Lung (tissue), 12 donors: ENCODE results near the gene PSMG2. TPM values are rescaled to one million over a fixed set of nuclear protein-coding genes. Genes with fewer than 3 reads are reported as not detected.

Source experiments
- ATAC-seq: fragments of 200-7000 bp; cut with Tn5 transposase; one replicate; pipeline ENCODE4 v1.9.1; 2020; ENCODE audit warnings: moderate number of reproducible peaks; ENCODE audit not compliant: insufficient read depth, low FRiP score
- DNase-seq, 3 donors: peaks; one replicate each; pipeline ENCODE4 v3.0.0-alpha.2; 2013 to 2017
- H3K27ac ChIP-seq, 2 donors: one replicate each; pipeline ENCODE4 v1.5.1; 2013; ENCODE audit warnings: mild to moderate bottlenecking in 2 of 2, moderate library complexity in 2 of 2, control low read depth in 1 of 2, inconsistent platforms in 1 of 2, low read depth in 1 of 2, low read length in 1 of 2
- H3K27me3 ChIP-seq, 3 donors: one replicate each; pipeline ENCODE4 v1.5.1; 2013; ENCODE audit warnings: low read length in 2 of 3; ENCODE audit not compliant: control insufficient read depth in 3 of 3, insufficient read depth in 3 of 3
- H3K36me3 ChIP-seq, 4 donors: one replicate each; pipeline ENCODE4 v1.5.1; 2013; ENCODE audit warnings: low read length in 4 of 4, mild to moderate bottlenecking in 1 of 4, moderate library complexity in 1 of 4; ENCODE audit not compliant: control insufficient read depth in 4 of 4, insufficient read depth in 4 of 4
- H3K4me1 ChIP-seq, 5 donors: one replicate each; pipeline ENCODE4 v1.5.1; 2013; ENCODE audit warnings: low read length in 5 of 5, mild to moderate bottlenecking in 2 of 5, moderate library complexity in 1 of 5; ENCODE audit not compliant: control insufficient read depth in 5 of 5, insufficient read depth in 5 of 5
- H3K4me3 ChIP-seq: one replicate; pipeline ENCODE4 v1.5.1; 2013; ENCODE audit warnings: mild to moderate bottlenecking, control low read depth, moderate library complexity
- H3K9ac ChIP-seq, 2 donors: one replicate each; pipeline ENCODE4 v1.5.1; 2013; ENCODE audit warnings: low read length in 2 of 2, control low read depth in 1 of 2; ENCODE audit not compliant: insufficient read depth in 1 of 2
- H3K9me3 ChIP-seq, 4 donors: one replicate each; pipeline ENCODE4 v1.5.1; 2013; ENCODE audit warnings: low read length in 3 of 4, mild to moderate bottlenecking in 1 of 4, moderate library complexity in 1 of 4; ENCODE audit not compliant: control insufficient read depth in 4 of 4, insufficient read depth in 3 of 4
- WGBS, 2 donors: extraction: QIAGEN DNeasy Blood & Tissue Kit; methylation state at CpG; one replicate each; pipeline ENCODE4 v1.1.7; 2013; 5-methylcytosine and 5-hydroxymethylcytosine counted together
- polyA plus RNA-seq, 2 donors: library from polyadenylated mRNA; stranded (reverse); fragments of 200-250 nt; gene quantifications; one replicate each; pipeline ENCODE4 v1.2.1, GENCODE V29; 2013
- total RNA-seq, 2 donors: library from RNA; depleted of rRNA in 1 of 2; stranded (reverse); fragments of >200 nt in 1 of 2; gene quantifications; one replicate each; pipeline ENCODE4 v1.2.1, GENCODE V29; 2014 to 2021
- TF ChIP-seq, protein P1 (sequence below): IDR thresholded peaks from 2 replicates; pipeline ENCODE4 v1.5.1; 2012; ENCODE audit warnings: mild to moderate bottlenecking; ENCODE audit errors: control extremely low read depth, extremely low read depth
- donor health status: control.
- donor health status: control.
- donor health status: Bipolar disorder and iron deficiency.
- donor health status: healthy.
- donor health status: DM: yes; HTN: yes; CAD: no.

Gene PSMG2
- total and polyA plus RNA-seq, 4 donors: 53.3 to 117 (median 61.2) TPM

DNA sequence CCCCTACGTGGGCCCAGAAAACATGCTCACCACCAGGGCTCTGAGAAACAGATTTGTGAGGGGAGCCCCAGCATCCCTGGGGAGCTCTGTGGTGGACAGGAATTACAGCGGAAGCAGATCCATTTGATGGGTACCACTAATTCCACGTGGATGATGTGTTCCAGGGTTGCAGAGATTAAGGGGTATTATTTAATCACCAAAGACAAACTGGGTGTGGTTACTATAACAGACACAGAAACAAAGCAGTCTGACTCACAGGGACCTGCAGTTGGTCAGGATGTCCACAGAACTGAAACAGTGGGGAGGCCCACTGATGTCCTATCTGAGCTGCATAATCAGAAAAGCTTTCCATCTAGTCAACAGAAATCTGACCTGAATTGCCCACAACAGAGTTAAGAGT is 65.8 kb downstream of the PSMG2 start:
- H3K27me3 ChIP-seq: no peaks in the 10 kb centered on the region
- no peak overlapping the region for H3K27ac ChIP-seq
- H3K36me3 ChIP-seq: no peaks in the 10 kb centered on the region
- ATAC-seq (no peak), DNase-seq (no peak)
- H3K9ac ChIP-seq: no peak overlapping the region
- WGBS, 2 donors: 86 to 91% methylated on average over 3 of the region's 3 CpGs
- no peaks in the 10 kb centered on the region for H3K9me3 ChIP-seq
- H3K4me3 ChIP-seq: no peak overlapping the region
- TF ChIP-seq, protein P1, sequence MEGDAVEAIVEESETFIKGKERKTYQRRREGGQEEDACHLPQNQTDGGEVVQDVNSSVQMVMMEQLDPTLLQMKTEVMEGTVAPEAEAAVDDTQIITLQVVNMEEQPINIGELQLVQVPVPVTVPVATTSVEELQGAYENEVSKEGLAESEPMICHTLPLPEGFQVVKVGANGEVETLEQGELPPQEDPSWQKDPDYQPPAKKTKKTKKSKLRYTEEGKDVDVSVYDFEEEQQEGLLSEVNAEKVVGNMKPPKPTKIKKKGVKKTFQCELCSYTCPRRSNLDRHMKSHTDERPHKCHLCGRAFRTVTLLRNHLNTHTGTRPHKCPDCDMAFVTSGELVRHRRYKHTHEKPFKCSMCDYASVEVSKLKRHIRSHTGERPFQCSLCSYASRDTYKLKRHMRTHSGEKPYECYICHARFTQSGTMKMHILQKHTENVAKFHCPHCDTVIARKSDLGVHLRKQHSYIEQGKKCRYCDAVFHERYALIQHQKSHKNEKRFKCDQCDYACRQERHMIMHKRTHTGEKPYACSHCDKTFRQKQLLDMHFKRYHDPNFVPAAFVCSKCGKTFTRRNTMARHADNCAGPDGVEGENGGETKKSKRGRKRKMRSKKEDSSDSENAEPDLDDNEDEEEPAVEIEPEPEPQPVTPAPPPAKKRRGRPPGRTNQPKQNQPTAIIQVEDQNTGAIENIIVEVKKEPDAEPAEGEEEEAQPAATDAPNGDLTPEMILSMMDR: no peak
- H3K4me1 ChIP-seq: no peaks in the 10 kb centered on the region

- H3K27ac ChIP-seq: no peak overlapping the region
- ATAC-seq: no peak
- no peaks in the 10 kb centered on the region for H3K36me3 ChIP-seq
- no peak overlapping the region for H3K9ac ChIP-seq
- TF ChIP-seq, protein P1: no peak
- no peak overlapping the region for H3K4me3 ChIP-seq
- no peaks in the 10 kb centered on the region for H3K9me3 ChIP-seq
- no peak for DNase-seq
- H3K27me3 ChIP-seq: no peaks in the 10 kb centered on the region
- WGBS, 2 donors: 90 to 93% methylated on average over 3 of the region's 3 CpGs
- H3K4me1 ChIP-seq: no peaks in the 10 kb centered on the region
Measured at GRCh38 chr18:12769136-12769535, 66.3 kb downstream of the PSMG2 start.

DNA sequence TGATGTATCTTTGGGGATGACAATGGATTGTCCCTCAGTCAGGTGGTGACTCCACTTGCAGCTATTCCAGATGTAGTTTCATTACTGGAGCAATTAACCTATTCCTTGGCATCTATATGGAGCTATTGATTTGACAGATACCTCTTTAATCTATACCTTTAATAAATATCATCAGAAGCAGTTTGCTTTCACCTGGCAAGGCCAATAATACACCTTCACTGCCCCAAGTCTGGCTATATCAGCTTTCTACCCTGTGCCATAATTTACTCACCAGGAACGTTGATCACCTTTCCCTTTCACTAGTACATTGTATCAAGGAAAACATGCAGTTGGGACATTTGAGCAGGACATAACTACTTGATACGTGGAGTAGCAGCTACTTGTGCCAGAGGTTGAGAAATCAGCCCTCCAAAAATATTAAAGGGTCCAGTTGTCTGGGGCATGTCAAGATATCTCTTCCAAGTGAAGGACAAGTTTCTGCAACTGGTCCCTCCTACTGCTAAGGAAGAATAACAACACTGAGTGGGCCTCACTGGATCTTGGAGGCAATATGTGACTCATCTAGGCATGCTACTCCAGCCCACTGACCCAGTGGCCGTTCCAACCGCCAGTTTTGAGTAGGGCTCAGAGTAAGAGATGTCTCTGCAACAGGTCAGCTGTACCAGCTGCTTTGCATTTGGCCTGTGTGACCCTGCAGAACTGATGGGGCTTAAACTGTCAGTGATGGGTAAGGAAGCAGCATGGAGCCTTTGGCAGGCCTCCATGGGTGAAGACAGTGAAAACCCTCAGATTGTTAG is 67.0 kb downstream of the PSMG2 start:
- H3K4me1 ChIP-seq: no peaks in the 10 kb centered on the region
- DNase-seq (no peak), ATAC-seq (no peak)
- H3K9ac ChIP-seq: no peak overlapping the region
- WGBS, 2 donors: 80 to 94% methylated on average over 4 of the region's 4 CpGs
- H3K9me3 ChIP-seq: no peaks in the 10 kb centered on the region
- H3K27me3 ChIP-seq: no peaks in the 10 kb centered on the region
- H3K4me3 ChIP-seq: no peak overlapping the region
- TF ChIP-seq, protein P1: no peak
- no peaks in the 10 kb centered on the region for H3K36me3 ChIP-seq
- H3K27ac ChIP-seq: no peak overlapping the region
